NCI-H774 (cell line): ENCODE data around the gene LZTFL1.
A peak's percentile ranks its signal among the peaks of the same experiment; 100 is the strongest.

Source experiments
- DNase-seq: peaks from one replicate; lab custom pipeline; 2025; lab: John Stamatoyannopoulos, UW

The LZTFL1 gene

DNA sequence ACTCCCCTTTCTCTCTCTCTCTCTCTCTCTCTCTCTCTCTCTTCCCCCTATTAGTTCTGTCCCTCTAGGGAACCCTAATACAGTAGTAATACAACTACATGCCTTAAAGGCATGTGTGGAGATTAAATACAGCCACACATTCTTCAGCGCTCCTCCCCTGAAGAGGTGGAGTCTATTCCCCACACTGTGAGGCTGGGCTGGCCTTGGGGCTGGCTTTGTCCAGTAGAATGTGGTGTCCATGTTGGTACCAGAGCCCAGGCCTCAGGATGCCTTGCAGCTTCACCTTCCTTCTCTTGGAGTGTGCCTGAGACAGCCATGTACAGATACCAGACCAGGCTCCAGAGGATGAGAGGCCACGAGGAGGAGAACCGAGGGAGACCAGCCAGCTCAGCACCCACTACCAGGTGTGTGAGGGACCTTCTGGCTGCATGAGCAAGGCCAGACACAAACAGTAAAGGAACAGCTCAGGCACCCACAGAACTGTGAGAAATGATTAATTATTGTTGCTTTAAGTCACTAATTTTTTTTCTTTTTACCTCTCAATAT, 56.2 kb downstream of the LZTFL1 start:
- DNase-seq = no peak

GRCh38 chr3:45783667-45784066, 58.3 kb downstream of the LZTFL1 start:
- DNase-seq = no peak

DNA sequence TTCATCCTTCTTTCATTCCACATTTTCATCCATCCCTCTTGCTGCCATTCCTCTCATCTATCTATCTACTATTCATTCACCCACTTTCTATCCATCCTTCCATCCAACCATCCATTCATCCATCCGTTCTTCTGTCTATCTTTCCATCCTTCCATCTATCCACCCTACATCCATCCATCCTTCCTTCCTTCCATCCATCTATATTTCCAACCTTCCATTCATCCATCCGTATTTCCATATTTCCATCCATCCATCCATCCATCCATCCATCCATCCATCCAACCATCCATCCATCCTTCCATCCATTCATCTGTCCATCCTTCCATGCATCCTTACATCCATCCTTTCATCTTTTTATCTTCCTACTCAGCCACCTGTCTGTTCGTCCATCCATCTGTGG, 59.5 kb downstream of the LZTFL1 start:
- DNase-seq = no peak

- DNase-seq = no peak
These were observed 60.1 kb downstream of the LZTFL1 start for GRCh38 chr3:45781841-45782240.

DNA sequence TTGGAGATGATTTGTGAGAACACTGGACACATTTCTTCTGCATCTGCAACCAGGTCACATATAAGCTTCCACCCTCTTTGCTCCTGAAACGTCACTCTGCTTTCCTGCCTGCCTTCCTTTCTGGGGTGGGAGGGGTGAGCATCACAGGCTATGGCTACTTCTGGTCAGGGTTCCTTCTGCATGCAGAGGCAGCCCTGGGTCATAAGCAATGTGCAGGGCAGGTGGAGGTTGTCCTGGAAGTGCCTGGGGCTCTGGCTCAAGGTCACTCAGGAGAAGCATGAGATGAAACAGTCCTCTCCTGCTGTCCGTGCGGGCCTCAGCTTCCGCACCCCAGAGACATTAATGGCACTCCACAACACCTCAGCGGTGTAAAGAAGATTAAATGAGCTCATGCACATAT, 60.6 kb downstream of the LZTFL1 start:
- DNase-seq = no peak

DNA sequence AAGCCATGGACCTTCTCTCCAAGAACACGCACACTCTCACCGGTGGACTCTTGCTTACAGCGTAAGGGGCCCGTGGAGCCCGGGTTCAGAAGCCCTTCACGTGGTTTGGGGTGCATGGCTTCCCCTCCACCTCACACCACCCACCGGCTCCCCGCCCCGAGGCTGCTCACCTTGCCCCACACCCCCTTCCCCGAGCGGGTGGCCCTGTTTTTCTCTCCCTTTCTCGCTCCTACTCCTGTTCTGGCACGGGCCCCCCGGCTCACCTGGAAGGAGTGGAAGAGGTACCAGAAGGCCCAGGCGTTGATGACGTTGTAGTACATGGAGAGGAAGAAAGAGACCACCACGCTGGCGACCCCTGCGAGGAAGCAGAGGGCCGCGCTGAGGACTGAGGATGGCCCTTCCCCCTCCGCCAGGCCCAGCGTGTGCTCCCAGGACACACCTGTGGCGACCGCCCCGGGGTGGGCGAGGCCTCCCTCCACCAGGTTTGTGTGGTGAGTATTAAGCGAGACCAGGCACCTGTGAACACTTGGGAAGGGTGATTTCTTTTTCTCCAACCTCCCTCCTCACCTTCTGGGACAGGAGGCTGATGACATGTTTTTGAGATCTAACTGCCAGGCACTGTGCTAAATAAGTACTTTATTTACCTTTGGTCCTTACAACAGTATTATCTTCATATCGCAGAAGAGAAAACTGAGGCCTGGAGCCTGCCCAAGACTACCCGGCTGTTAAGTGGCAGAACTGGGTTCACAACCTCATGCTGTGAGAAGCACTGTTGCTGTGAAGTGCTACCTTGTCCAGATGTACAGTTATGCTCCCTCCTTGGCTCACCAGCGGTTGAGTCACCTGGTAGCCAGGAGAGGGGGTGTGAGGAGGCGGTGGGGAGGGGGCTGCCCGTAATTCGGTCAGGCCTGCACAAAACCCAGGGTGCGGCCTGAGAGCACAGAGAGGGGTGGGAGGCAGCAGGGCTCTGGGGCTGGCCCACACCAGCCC, 61.9 kb downstream of the LZTFL1 start:
- no peak for DNase-seq

DNA sequence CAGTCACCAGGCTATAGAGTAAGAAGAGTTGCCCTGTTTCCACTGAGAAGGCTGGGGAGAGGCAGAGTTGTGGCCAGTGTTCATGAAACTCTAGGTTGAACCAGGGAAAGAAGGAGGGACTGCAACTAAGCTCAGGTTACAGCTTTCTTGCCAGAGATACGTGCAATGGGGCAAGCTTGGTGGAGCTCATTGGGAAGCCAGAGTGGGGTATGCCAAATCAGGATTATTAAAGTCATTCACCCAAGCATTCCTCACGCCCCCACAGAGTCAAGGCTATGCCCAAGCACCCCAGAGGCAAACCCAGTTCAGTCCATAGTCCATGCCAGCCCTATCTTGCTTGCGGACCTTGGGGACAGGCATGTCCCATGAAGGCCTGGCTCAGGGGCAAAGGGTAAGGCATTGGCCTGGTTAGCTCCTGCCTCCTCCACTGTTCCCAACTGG, 63.1 kb downstream of the LZTFL1 start:
- DNase-seq = no peak

- DNase-seq = no peak
These were observed 64.1 kb downstream of the LZTFL1 start for GRCh38 chr3:45777746-45778386.

- DNase-seq = no peak
These were observed 64.7 kb downstream of the LZTFL1 start for GRCh38 chr3:45777111-45777745.

DNA sequence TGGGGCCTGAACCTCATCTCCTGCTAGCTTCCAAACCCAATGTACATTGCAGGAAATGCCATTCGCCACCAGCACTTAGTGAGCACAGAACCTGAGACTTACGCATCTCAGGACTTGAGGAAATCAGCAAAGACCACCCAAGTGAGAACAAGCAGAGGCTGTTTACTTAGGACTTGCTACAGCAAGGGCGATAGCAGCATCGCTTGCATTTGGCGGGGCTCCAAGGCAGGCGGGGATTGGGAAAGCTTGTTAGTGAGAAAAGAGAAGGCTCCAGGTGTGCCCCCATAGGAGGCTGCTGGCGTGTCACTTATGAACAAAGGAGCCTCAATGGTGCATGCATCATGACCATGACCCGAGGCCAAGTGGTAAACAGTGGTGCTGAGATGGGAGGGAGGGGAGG, 65.3 kb downstream of the LZTFL1 start:
- peak; percentile 3 for DNase-seq

DNA sequence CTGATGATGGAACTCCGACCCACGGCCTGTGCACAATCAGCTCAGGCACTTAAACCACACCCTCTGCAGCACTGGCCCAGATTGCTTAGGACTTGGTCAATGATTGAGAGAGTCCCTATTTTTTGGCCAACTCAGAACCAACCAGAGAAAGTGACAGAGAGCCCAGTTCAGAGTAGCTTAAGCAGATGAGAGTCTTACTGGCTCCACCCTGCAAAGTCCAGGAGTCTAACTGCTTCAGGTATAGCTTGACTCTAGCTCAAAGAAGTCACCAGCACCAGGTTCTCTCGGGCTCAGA, 65.7 kb downstream of the LZTFL1 start:
- no peak for DNase-seq

DNA sequence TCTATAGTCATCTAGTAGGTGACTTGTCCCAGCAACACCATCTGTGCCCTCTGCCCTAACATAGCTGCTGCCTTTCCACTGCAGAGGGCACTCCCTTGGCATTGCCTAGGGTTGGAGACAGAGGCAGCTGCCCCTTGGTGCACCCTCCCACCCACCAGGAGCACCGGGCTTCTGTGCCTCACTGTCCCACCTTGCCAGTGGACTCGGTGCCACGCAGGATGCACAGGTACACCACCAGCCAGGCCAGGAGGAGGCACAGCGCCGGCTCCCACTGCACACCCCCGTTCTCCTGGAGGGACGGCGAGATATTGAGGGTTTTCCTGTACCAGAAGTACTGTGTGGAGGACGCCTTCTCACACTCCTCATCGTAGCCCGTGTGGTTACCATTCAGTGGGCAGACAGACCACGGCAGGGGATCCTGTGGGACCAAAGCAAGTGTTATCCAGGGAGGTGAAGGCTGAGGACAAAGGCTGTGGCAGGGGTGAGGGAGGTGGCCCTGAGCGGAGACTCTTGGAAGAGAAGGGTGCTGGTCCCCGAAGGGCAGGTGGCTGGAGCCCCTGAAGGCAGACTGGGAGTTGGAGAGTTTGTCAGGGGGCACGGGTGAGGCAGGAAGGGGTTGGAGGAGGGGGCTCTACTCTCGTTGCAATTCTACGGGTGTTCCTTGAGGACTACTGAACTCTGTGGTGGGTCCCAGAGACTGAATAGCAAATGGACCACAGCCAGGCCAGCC, 66.2 kb downstream of the LZTFL1 start:
- DNase-seq = no peak

GRCh38 chr3:45774581-45775521, 67.1 kb downstream of the LZTFL1 start:
- DNase-seq = no peak

GRCh38 chr3:45773714-45774449, 68.0 kb downstream of the LZTFL1 start:
- DNase-seq = no peak
